ENCODE measurements around the gene PRR12. TPM values are rescaled to one million over a fixed set of nuclear protein-coding genes. Genes with fewer than 3 reads are reported as not detected.

Gene PRR12
- total and polyA plus RNA-seq, 2 donors (not counting 1 experiment from before 2014, with no cell fraction given), result 8.4 to 70.7 TPM

GRCh38 chr19:49658139-49658517 lies 67.1 kb downstream of the PRR12 start:
- Histone ChIP-seq H3K36me3 (replicated peaks in 1 of 2; ENCODE audit: control extremely low read depth in 1 of 2, control insufficient read depth in 1 of 2, extremely low read depth in 1 of 2, insufficient read depth in 2 of 2, low read length in 1 of 2) (peaks cover 3 to 87% of the 10 kb centered on the region in 2 experiments), H4K20me1 (ENCODE audit: control insufficient read depth, insufficient read depth, low read length, poor library complexity, severe bottlenecking) (peaks cover 82% of the 10 kb centered on the region), H3K4me1 (ENCODE audit: control insufficient read depth in 2 of 2, insufficient read depth in 2 of 2, low read length in 2 of 2) (peaks cover 0 to 5% of the 10 kb centered on the region in 2 donors), H3K79me2 (ENCODE audit: control insufficient read depth, insufficient read depth, low read length) (peaks cover 39% of the 10 kb centered on the region), H3K27ac (ENCODE audit: low read length in 2 of 2) (no peak overlapping the region), H3K9me3 (ENCODE audit: control extremely low read depth in 1 of 3, control insufficient read depth in 2 of 3, insufficient read depth in 1 of 3, low read length in 2 of 3) (no peaks in the 10 kb centered on the region), H3K4me3 (ENCODE audit: control extremely low read depth in 1 of 5, extremely low read depth in 1 of 5, insufficient read depth in 1 of 5, low read depth in 2 of 5, low read length in 4 of 5) (no peak overlapping the region), H3K4me2 (replicated peaks; ENCODE audit: low read depth, low read length, poor library complexity, severe bottlenecking) (no peak overlapping the region), H3K27me3 (replicated peaks in 1 of 4; ENCODE audit: control extremely low read depth in 1 of 4, control insufficient read depth in 3 of 4, insufficient read depth in 4 of 4, low read length in 3 of 4) (no peaks in the 10 kb centered on the region), H3K9ac (ENCODE audit: low read length) (no peak overlapping the region), H2AFZ (ENCODE audit: insufficient read depth, low read depth, low read length, poor library complexity, severe bottlenecking) (no peak overlapping the region)
- 97% methylated on average over 11 of the region's 15 CpGs for WGBS (ENCODE audit: insufficient coverage)
- no peak for ATAC-seq (ENCODE audit: low read depth)
- Mint-ChIP-seq H3K4me1 (peaks cover 7% of the 10 kb centered on the region), H3K27ac (no peak overlapping the region), H3K27me3 (no peaks in the 10 kb centered on the region), H3K9me3 (ENCODE audit: insufficient read depth) (no peaks in the 10 kb centered on the region), H3K4me3 (no peak overlapping the region)
- no peak for DNase-seq
- ChIA-PET POLR2A (no interaction called here), CTCF (interaction anchor here (0.5 kb wide), 1 partner anchor 188 kb away, joined by 3 read pairs; no protein-coding TSS in a partner anchor)
- TF ChIP-seq CTCF (IDR thresholded peaks at IDR 0.05) (no peak), EZH2 (IDR thresholded peaks at IDR 0.05; ENCODE audit: borderline replicate concordance, insufficient read depth, low read depth, low read length, poor library complexity, severe bottlenecking) (no peak)
- intact Hi-C loops (cut with micrococcal nuclease), result no loop called here

GRCh38 chr19:49658566-49659442 lies 67.8 kb downstream of the PRR12 start:
- Histone ChIP-seq H3K9ac (ENCODE audit: low read length) (no peak overlapping the region), H3K9me3 (ENCODE audit: control extremely low read depth in 1 of 3, control insufficient read depth in 2 of 3, insufficient read depth in 1 of 3, low read length in 2 of 3) (no peaks in the 10 kb centered on the region), H3K36me3 (replicated peaks in 1 of 2; ENCODE audit: control extremely low read depth in 1 of 2, control insufficient read depth in 1 of 2, extremely low read depth in 1 of 2, insufficient read depth in 2 of 2, low read length in 1 of 2) (peaks cover 3 to 82% of the 10 kb centered on the region in 2 experiments), H2AFZ (ENCODE audit: insufficient read depth, low read depth, low read length, poor library complexity, severe bottlenecking) (no peak overlapping the region), H3K79me2 (ENCODE audit: control insufficient read depth, insufficient read depth, low read length) (peaks cover 38% of the 10 kb centered on the region), H4K20me1 (ENCODE audit: control insufficient read depth, insufficient read depth, low read length, poor library complexity, severe bottlenecking) (peaks cover 82% of the 10 kb centered on the region), H3K27me3 (replicated peaks in 1 of 4; ENCODE audit: control extremely low read depth in 1 of 4, control insufficient read depth in 3 of 4, insufficient read depth in 4 of 4, low read length in 3 of 4) (no peaks in the 10 kb centered on the region), H3K27ac (ENCODE audit: low read length in 2 of 2) (no peak overlapping the region), H3K4me3 (ENCODE audit: control extremely low read depth in 1 of 5, extremely low read depth in 1 of 5, insufficient read depth in 1 of 5, low read depth in 2 of 5, low read length in 4 of 5) (no peak overlapping the region), H3K4me2 (replicated peaks; ENCODE audit: low read depth, low read length, poor library complexity, severe bottlenecking) (no peak overlapping the region), H3K4me1 (ENCODE audit: control insufficient read depth in 2 of 2, insufficient read depth in 2 of 2, low read length in 2 of 2) (peaks cover 4 to 11% of the 10 kb centered on the region in 2 donors)
- Mint-ChIP-seq H3K27me3 (no peaks in the 10 kb centered on the region), H3K27ac (no peak overlapping the region), H3K4me1 (peaks cover 10% of the 10 kb centered on the region), H3K4me3 (no peak overlapping the region), H3K9me3 (ENCODE audit: insufficient read depth) (no peaks in the 10 kb centered on the region)
- intact Hi-C loops (cut with micrococcal nuclease), result no loop called here
- CTCF ChIA-PET, result no interaction called here
- POLR2A ChIA-PET, result interaction anchor here (1.0 kb wide), 1 partner anchor 15 kb away, joined by 3 read pairs; no protein-coding TSS in a partner anchor
- TF ChIP-seq CTCF (IDR thresholded peaks at IDR 0.05) (no peak), EZH2 (IDR thresholded peaks at IDR 0.05; ENCODE audit: borderline replicate concordance, insufficient read depth, low read depth, low read length, poor library complexity, severe bottlenecking) (no peak)
- WGBS (ENCODE audit: insufficient coverage), result 93% methylated on average over 10 of the region's 12 CpGs
- DNase-seq (no peak), ATAC-seq (ENCODE audit: low read depth) (no peak)
